ENCODE data around the gene ANKRD13A. TPM values are rescaled to one million over a fixed set of nuclear protein-coding genes. Genes with fewer than 3 reads are reported as not detected.

ANKRD13A gene
- total and polyA plus RNA-seq, 2 of the 8 experiments (the other 6 are each of a cell fraction or from before 2014, with no cell fraction given) = 16.8 to 21.4 TPM

DNA sequence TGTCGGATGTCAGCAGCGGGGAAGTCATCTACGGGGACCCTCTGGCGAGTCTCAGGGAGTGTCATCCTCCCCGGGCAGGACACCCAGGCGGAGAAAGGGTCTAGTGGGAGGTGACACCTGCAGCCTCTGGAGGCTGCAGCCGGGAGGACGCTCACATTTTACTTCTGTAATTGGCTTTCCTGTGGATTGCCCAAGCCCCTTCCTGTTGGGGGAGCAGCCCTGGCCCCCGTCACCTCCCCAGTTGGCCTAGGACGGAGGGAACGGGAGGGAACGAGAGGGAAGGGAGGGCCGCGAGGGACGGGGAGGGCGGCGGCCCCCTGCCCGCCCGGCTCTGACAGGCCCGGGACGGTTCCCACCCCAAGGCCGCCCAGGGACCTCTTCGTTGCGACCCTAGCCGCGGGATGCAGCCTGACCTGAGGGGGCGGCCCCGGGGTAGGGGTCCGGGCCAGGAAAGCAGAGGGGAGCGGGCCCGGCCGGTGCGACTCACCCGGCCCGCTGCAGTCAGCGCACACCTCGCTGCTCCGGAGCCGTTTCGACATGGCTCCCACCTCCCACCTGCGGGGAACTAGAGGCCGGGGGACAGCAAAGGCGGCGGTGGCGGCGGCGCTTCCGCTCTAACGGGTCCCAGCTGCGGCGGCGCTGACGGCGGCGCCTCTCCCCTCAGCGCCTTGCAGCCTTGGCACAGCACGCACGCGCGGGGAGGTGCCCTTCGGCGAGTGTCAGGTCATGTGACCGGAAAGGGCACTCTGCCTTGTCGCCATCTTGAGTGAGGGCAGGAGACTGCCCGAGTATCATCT is 3.3 kb upstream of the ANKRD13A start, which contains the start of gene GIT2:
Gene GIT2 (minus strand): TSS at position 683 of the 797 bp plus-strand sequence. CDS start 144 bp downstream, at position 539.
- no peak within 1 kb of the TSS for H2BK12ac ChIP-seq (ENCODE audit: low read depth, low read length)
- H3K23ac ChIP-seq (ENCODE audit: insufficient read length) = no peak within 1 kb of the TSS
- 0 out of 2 replicates have a peak within 1 kb of the TSS, but pooled peaks have one; percentile 83 for H2BK15ac ChIP-seq (ENCODE audit: low read length)
- no peak within 1 kb of the TSS for H4K91ac ChIP-seq (replicated peaks; ENCODE audit: insufficient read length, low read length)
- H3K4me2 ChIP-seq (ENCODE audit: insufficient read depth in 1 of 2, low read depth in 2 of 2, low read length in 2 of 2) = peak within 1 kb of the TSS; percentile 77 to 79
- H3K23me2 ChIP-seq (ENCODE audit: low read depth, low read length) = peaks cover 17% of the 10 kb centered on the region
- H3K9me3 ChIP-seq (ENCODE audit: insufficient read depth in 2 of 2, low read depth in 1 of 2, low read length in 1 of 2) = no peaks in the 10 kb centered on the region
- WGBS, 2 experiments (ENCODE audit: extremely low coverage in 1 of 2, insufficient coverage in 1 of 2, insufficient read length in 1 of 2, insufficient replicate concordance in 2 of 2, low coverage in 1 of 2, low lambda C conversion rate in 2 of 2, missing lambda C conversion rate in 1 of 2) = 2% methylated on average over 40 of the region's 65 CpGs; no CpG with 5 or more reads in 1 of the 2 experiments
- peaks cover 0 to 3% of the 10 kb centered on the region in 2 experiments for H4K20me1 ChIP-seq (replicated peaks in 1 of 2; ENCODE audit: control insufficient read depth in 1 of 2, insufficient read depth in 2 of 2, low read length in 2 of 2)
- H3K56ac ChIP-seq (replicated peaks; ENCODE audit: insufficient read length, low read depth, low read length) = peak within 1 kb of the TSS; percentile 35
- H3K79me2 ChIP-seq (ENCODE audit: control insufficient read depth in 1 of 2, insufficient read depth in 2 of 2, low read length in 2 of 2) = peaks cover 0 to 16% of the 10 kb centered on the region in 2 experiments; a peak in 2 of 4 replicates
- peak within 1 kb of the TSS; percentile 22 to 68 (median 34); a peak in 3 of 7 replicates for H3K9ac ChIP-seq (replicated peaks in 1 of 4; ENCODE audit: extremely low read depth in 1 of 4, low read depth in 3 of 4, low read length in 3 of 4)
- CTCF ChIA-PET (ENCODE audit: partially characterized antibody) = no interaction called here
- H2BK20ac ChIP-seq (ENCODE audit: low read length) = no peak within 1 kb of the TSS
- H3K4ac ChIP-seq (replicated peaks; ENCODE audit: insufficient read length, low read depth, low read length) = peak within 1 kb of the TSS; percentile 36
- no peak within 1 kb of the TSS for H3K18ac ChIP-seq (ENCODE audit: extremely low read depth, low read length)
- H3K27ac ChIP-seq (ENCODE audit: low read depth, low read length) = peak within 1 kb of the TSS; percentile 53; the same call in 1 of the 2 replicates
- H3K14ac ChIP-seq (ENCODE audit: insufficient read length) = no peak within 1 kb of the TSS
- peak within 1 kb of the TSS; percentile 97 for H2AFZ ChIP-seq (ENCODE audit: low read length)
- H2AK5ac ChIP-seq (ENCODE audit: low read depth, low read length) = no peak within 1 kb of the TSS
- H3K27me3 ChIP-seq (replicated peaks in 1 of 4; ENCODE audit: control insufficient read depth in 3 of 4, extremely low read depth in 1 of 4, insufficient read depth in 3 of 4, low read length in 3 of 4) = peaks cover 0 to 9% (median 7%) of the 10 kb centered on the region in 4 experiments; a peak in 5 of 7 replicates
- H3K4me3 ChIP-seq (ENCODE audit: extremely low read depth in 1 of 4, insufficient read depth in 2 of 4, low read depth in 3 of 4, low read length in 4 of 4) = peak within 1 kb of the TSS; percentile 81 to 84 (median 82)
- peaks cover 2 to 8% (median 4%) of the 10 kb centered on the region in 4 experiments; a peak in 5 of 7 replicates for H3K4me1 ChIP-seq (replicated peaks in 1 of 4; ENCODE audit: control insufficient read depth in 3 of 4, insufficient read depth in 4 of 4, low read length in 3 of 4)
- H3K79me1 ChIP-seq (ENCODE audit: low read depth, low read length) = no peaks in the 10 kb centered on the region; the same call in 1 of the 2 replicates
- H4K5ac ChIP-seq (ENCODE audit: insufficient read length, low read depth, low read length) = peak within 1 kb of the TSS; percentile 75
- H2BK120ac ChIP-seq (replicated peaks; ENCODE audit: low read depth, low read length) = peak within 1 kb of the TSS; percentile 18
- H4K8ac ChIP-seq (ENCODE audit: extremely low read depth, insufficient read depth, low read length) = peak within 1 kb of the TSS; percentile 4; the same call in 1 of the 2 replicates
- no peak for FAIRE-seq
- DNase-seq (ENCODE audit: low read depth in 1 of 2, low spot score in 2 of 2) = peak; percentile 71 to 90
- POLR2A ChIA-PET (ENCODE audit: partially characterized antibody) = no interaction called here
- H2BK5ac ChIP-seq (ENCODE audit: low read depth, low read length) = no peak within 1 kb of the TSS
- H3K36me3 ChIP-seq (ENCODE audit: control insufficient read depth in 2 of 4, insufficient read depth in 4 of 4, low read length in 3 of 4) = 0 out of 8 replicates have a peak, but pooled peaks cover 0 to 2% (median 0%) of the 10 kb centered on the region in 4 experiments
- TF ChIP-seq SUZ12 (IDR thresholded peaks at IDR 0.05; ENCODE audit: low read length) (peak; percentile 10; the same call in 1 of the 2 replicates), ASH2L (IDR thresholded peaks at IDR 0.05; ENCODE audit: low read length) (peak; percentile 91), GABPA (IDR thresholded peaks at IDR 0.05; ENCODE audit: borderline replicate concordance, insufficient read depth, low read length) (peak; percentile 77; the same call in 1 of the 2 replicates), NRF1 (IDR thresholded peaks at IDR 0.05; ENCODE audit: low read depth, low read length) (peak; percentile 66), TAF7 (optimal IDR thresholded peaks at IDR 0.05; ENCODE audit: borderline replicate concordance, low read depth, low read length) (no peak), POLR2A (IDR thresholded peaks at IDR 0.05; ENCODE audit: control extremely low read depth in 1 of 2, low read depth in 2 of 2, low read length in 2 of 2) (peak in 1 of 2 experiments; percentile 55; a peak in 1 of 3 replicates), CBX5 (IDR thresholded peaks at IDR 0.05; ENCODE audit: low read depth, low read length) (no peak), SAP30 (IDR thresholded peaks at IDR 0.05; ENCODE audit: insufficient read depth, insufficient replicate concordance, low read length) (peak; percentile 50), CREB1 (IDR thresholded peaks at IDR 0.05) (no peak; the same call in 1 of the 2 replicates)
- TF ChIP-seq, protein P1, sequence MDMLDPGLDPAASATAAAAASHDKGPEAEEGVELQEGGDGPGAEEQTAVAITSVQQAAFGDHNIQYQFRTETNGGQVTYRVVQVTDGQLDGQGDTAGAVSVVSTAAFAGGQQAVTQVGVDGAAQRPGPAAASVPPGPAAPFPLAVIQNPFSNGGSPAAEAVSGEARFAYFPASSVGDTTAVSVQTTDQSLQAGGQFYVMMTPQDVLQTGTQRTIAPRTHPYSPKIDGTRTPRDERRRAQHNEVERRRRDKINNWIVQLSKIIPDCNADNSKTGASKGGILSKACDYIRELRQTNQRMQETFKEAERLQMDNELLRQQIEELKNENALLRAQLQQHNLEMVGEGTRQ (IDR thresholded peaks at IDR 0.05; ENCODE audit: low read length) = peak; percentile 94

All from H1 (cell line).